SU-DHL-6 (cell line): ENCODE measurements around the gene CATSPERE.
"Not testable (repeated sequence)": the region's sequence is repeated elsewhere in the genome, so short reads cannot be mapped to it uniquely, and the experiment has no call there.

Experiments
- H2AFZ ChIP-seq: fragments of 200-600 bp; sonication (generic); 2 replicates; pipeline ENCODE4 v1.6.1; 2014; ENCODE audit warnings: low read depth, mild to moderate bottlenecking, moderate library complexity, mixed read lengths, antibody characterized with exemption, low read length; ENCODE audit not compliant: severe bottlenecking
- H3F3A ChIP-seq: fragments of 200-600 bp; shearing (Covaris generic); 2 replicates; pipeline ENCODE4 v1.6.0; 2016; ENCODE audit warnings: antibody characterized with exemption, mild to moderate bottlenecking; ENCODE audit not compliant: insufficient read depth
- H3K27ac ChIP-seq: fragments of 200-600 bp; sonication (generic); 2 replicates; pipeline ENCODE4 v1.5.1; 2016; ENCODE audit warnings: low read depth, mild to moderate bottlenecking, low read length, moderate library complexity, mixed read lengths
- H3K27me3 ChIP-seq: fragments of 200-600 bp; sonication (generic), shearing (Covaris generic); 2 replicates; pipeline ENCODE4 v1.6.0; 2014; ENCODE audit warnings: mild to moderate bottlenecking, low read length
- H3K36me3 ChIP-seq: fragments of 200-600 bp; sonication (generic); 2 replicates; pipeline ENCODE4 v1.6.1; 2014; ENCODE audit warnings: mild to moderate bottlenecking, low read length, mixed read lengths
- H3K4me2 ChIP-seq: fragments of 300-600, 200-600 bp; shearing (Covaris generic), sonication (generic); 2 replicates; pipeline ENCODE4 v1.6.0; 2014; ENCODE audit warnings: low read length, low read depth, mild to moderate bottlenecking; ENCODE audit not compliant: poor library complexity, severe bottlenecking
- H3K4me3 ChIP-seq: fragments of 200-600 bp; sonication (generic); 2 replicates; pipeline ENCODE4 v1.5.1; 2014; ENCODE audit warnings: antibody characterized with exemption, low read length, mild to moderate bottlenecking, mixed read lengths; ENCODE audit not compliant: insufficient read depth, poor library complexity, severe bottlenecking
- H3K79me2 ChIP-seq: fragments of 200-600 bp; sonication (generic); 2 replicates; pipeline ENCODE4 v1.6.1; 2014; ENCODE audit warnings: mild to moderate bottlenecking, low read length, moderate library complexity; ENCODE audit not compliant: insufficient read depth
- H3K9ac ChIP-seq: fragments of 200-600 bp; sonication (generic); 2 replicates; pipeline ENCODE4 v1.7.0; 2014; ENCODE audit warnings: mild to moderate bottlenecking, low read length
- H3K9me2 ChIP-seq: fragments of 200-600 bp; sonication (generic); replicated peaks from 2 replicates; pipeline ENCODE4 v1.6.1; 2014; ENCODE audit warnings: low read length; ENCODE audit not compliant: insufficient read depth
- H3K9me3 ChIP-seq: fragments of 200-600 bp; sonication (generic); 2 replicates; pipeline ENCODE4 v1.6.1; 2014; ENCODE audit warnings: low read length, mixed read lengths; ENCODE audit not compliant: insufficient read depth
- H4K20me1 ChIP-seq: fragments of 200-600 bp; sonication (generic); 2 replicates; pipeline ENCODE4 v1.6.1; 2014; ENCODE audit warnings: low read depth, mild to moderate bottlenecking, antibody characterized with exemption, low read length, moderate library complexity, mixed read lengths
- EZH2phosphoT487 ChIP-seq: fragments of 200-600 bp; sonication (generic), shearing (Covaris generic); conservative IDR thresholded peaks from 2 replicates; pipeline ENCODE4 v1.6.1; 2018; ENCODE audit warnings: mild to moderate bottlenecking, antibody characterized with exemption, low read length, moderate library complexity, mixed read lengths
- TF ChIP-seq, protein P1 (sequence below): fragments of 200-600 bp; sonication (generic); IDR thresholded peaks from one replicate; pipeline ENCODE4 v1.5.1; 2017; ENCODE audit warnings: antibody characterized with exemption, mild to moderate bottlenecking, low read length, moderate library complexity; ENCODE audit not compliant: insufficient read depth, poor library complexity, severe bottlenecking

Gene CATSPERE

DNA sequence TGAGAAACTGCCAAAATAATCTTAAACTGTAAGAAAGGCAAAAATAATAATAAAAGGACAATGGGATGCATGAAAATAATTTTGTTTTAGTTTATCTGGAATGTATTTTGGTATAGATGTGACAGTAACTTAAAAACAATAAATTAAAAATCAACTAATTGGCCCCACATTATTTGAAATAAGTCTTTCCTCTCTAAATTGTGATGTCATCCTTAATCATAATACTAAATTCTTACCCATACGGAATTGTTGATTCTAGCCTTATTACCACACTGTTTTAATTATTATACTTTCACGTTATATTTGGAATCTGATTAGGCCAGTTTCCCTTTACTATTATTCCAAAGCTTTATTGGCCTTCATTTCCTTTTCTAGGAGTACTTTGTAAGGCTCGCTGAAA lies 199.5 kb downstream of the CATSPERE start:
- peaks cover 9% of the 10 kb centered on the region; the same call in 1 of the 2 replicates for H4K20me1 ChIP-seq
- no peaks in the 10 kb centered on the region for H3K9me3 ChIP-seq
- no peak overlapping the region for H3K4me3 ChIP-seq
- H3K9ac ChIP-seq = no peak overlapping the region
- no peaks in the 10 kb centered on the region for H3K27me3 ChIP-seq
- no peaks in the 10 kb centered on the region for H3K9me2 ChIP-seq
- peaks cover 48% of the 10 kb centered on the region for H3K36me3 ChIP-seq
- H3K27ac ChIP-seq = peak overlapping the region; percentile 11; the same call in 1 of the 2 replicates
- no peak overlapping the region for H3K4me2 ChIP-seq
- peaks cover 93% of the 10 kb centered on the region for H3K79me2 ChIP-seq
- TF ChIP-seq, protein P1, sequence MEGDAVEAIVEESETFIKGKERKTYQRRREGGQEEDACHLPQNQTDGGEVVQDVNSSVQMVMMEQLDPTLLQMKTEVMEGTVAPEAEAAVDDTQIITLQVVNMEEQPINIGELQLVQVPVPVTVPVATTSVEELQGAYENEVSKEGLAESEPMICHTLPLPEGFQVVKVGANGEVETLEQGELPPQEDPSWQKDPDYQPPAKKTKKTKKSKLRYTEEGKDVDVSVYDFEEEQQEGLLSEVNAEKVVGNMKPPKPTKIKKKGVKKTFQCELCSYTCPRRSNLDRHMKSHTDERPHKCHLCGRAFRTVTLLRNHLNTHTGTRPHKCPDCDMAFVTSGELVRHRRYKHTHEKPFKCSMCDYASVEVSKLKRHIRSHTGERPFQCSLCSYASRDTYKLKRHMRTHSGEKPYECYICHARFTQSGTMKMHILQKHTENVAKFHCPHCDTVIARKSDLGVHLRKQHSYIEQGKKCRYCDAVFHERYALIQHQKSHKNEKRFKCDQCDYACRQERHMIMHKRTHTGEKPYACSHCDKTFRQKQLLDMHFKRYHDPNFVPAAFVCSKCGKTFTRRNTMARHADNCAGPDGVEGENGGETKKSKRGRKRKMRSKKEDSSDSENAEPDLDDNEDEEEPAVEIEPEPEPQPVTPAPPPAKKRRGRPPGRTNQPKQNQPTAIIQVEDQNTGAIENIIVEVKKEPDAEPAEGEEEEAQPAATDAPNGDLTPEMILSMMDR = no peak
- no peak for TF ChIP-seq EZH2phosphoT487
- H3F3A ChIP-seq = peaks cover 83% of the 10 kb centered on the region
- no peak overlapping the region for H2AFZ ChIP-seq

DNA sequence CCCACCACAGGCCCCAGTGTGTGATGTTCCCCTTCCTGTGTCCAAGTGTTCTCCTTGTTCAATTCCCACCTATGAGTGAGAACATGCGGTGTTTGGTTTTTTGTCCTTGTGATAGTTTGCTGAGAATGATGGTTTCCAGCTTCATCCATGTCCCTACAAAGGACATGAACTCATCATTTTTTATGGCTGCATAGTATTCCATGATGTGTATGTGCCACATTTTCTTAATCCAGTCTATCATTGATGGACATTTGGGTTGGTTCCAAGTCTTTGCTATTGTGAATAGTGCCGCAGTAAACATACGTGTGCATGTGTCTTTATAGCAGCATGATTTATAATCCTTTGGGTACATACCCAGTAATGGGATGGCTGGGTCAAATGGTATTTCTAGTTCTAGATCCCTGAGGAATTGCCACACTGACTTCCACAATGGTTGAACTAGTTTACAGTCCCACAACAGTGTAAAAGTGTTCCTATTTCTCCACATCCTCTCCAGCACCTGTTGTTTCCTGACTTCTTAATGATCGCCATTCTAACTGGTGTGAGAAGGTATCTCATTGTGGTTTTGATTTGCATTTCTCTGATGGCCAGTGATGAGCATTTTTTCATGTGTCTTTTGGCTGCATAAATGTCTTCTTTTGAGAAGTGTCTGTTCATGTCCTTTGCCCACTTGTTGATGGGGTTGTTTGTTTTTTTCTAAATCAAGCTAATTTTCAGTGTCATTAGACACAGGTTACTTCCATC lies 200.7 kb downstream of the CATSPERE start:
- not testable (repeated sequence) for H3K27me3 ChIP-seq, H2AFZ ChIP-seq, H3K9me3 ChIP-seq, H4K20me1 ChIP-seq, H3K9me2 ChIP-seq
- Histone ChIP-seq H3K9ac (peak overlapping the region; percentile 59), H3K4me3 (peak overlapping the region; percentile 42), H3F3A (peaks cover 87% of the 10 kb centered on the region), H3K27ac (peak overlapping the region; percentile 97), H3K36me3 (peaks cover 40% of the 10 kb centered on the region), H3K79me2 (peaks cover 93% of the 10 kb centered on the region), H3K4me2 (peak overlapping the region; percentile 91)

DNA sequence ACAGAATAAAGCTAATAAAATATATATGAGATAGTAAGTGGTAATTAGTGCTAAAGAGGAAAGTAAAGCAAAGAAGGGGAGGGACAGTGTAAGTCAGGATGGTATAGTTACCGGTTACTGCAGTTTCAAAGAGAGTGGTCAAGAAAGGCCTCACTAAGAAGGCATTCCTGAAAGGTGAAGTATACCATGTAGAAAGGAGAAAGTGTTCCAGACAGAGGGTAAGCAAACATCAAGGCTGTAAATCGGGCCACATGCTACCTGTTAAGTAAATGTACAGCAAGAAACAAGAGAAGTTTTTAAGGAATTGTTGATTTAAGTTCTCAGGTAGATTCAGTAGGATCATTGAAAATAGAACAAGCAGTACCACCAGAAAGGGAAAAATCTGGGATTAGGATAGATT lies 201.5 kb downstream of the CATSPERE start:
- peak overlapping the region; percentile 59 for H3K9ac ChIP-seq
- TF ChIP-seq, protein P1 = no peak
- no peak for TF ChIP-seq EZH2phosphoT487

DNA sequence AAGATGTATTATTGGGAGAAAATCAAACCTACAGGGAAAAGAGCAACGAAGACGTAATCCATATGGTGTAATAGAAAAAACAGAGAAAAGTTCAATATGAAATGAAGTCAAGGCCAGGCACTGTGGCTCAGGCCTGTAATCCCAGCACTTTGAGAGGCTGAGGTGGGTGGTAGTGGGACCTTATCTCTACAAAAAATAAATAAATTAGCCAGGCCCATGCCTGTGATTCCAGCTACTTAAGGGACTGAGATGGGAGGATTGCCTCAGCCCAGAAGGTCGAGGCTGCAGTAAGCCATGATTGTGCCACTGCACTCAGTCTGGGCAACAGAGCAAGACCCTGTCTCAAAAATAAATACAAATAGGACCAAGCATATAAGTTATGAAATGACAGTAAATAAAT lies 203.3 kb downstream of the CATSPERE start:
- peaks cover 62% of the 10 kb centered on the region for H3F3A ChIP-seq
- peaks cover 22% of the 10 kb centered on the region for H3K36me3 ChIP-seq
- no peaks in the 10 kb centered on the region for H3K27me3 ChIP-seq
- H3K27ac ChIP-seq = peak overlapping the region; percentile 97
- H3K9ac ChIP-seq = peak overlapping the region; percentile 59
- no peaks in the 10 kb centered on the region for H3K9me3 ChIP-seq
- TF ChIP-seq EZH2phosphoT487 = no peak
- TF ChIP-seq, protein P1 = no peak
- no peaks in the 10 kb centered on the region for H4K20me1 ChIP-seq
- peak overlapping the region; percentile 91 for H3K4me2 ChIP-seq
- H3K9me2 ChIP-seq = no peaks in the 10 kb centered on the region
- H3K4me3 ChIP-seq = peak overlapping the region; percentile 23
- no peak overlapping the region for H2AFZ ChIP-seq
- H3K79me2 ChIP-seq = peaks cover 93% of the 10 kb centered on the region

More for the DNA sequence above, 201.5 kb downstream of the CATSPERE start:
- Histone ChIP-seq H3K4me3 (peak overlapping the region; percentile 42), H4K20me1 (peaks cover 3% of the 10 kb centered on the region; the same call in 1 of the 2 replicates), H3K9me3 (no peaks in the 10 kb centered on the region), H2AFZ (no peak overlapping the region), H3K27ac (peak overlapping the region; percentile 97), H3K4me2 (peak overlapping the region; percentile 91), H3F3A (peaks cover 79% of the 10 kb centered on the region), H3K36me3 (peaks cover 32% of the 10 kb centered on the region), H3K79me2 (peaks cover 93% of the 10 kb centered on the region), H3K9me2 (no peaks in the 10 kb centered on the region), H3K27me3 (no peaks in the 10 kb centered on the region)
